ENCODE measurements around the gene COLGALT1. TPM values are rescaled to one million over a fixed set of nuclear protein-coding genes. Genes with fewer than 3 reads are reported as not detected.

The COLGALT1 gene
- total RNA-seq, 1 experiment from 2014 or later, result 79.1 TPM

GRCh38 chr19:17529239-17530158 is 25.9 kb upstream of the COLGALT1 start:
- Mint-ChIP-seq H3K9me3 (ENCODE audit: low read depth, unreplicated experiment) (peaks cover 2% of the 10 kb centered on the region), H3K27me3 (ENCODE audit: unreplicated experiment) (peaks cover 12% of the 10 kb centered on the region), H3K4me1 (ENCODE audit: low read depth, unreplicated experiment) (no peaks in the 10 kb centered on the region), H3K27ac (ENCODE audit: unreplicated experiment) (no peak overlapping the region), H3K4me3 (ENCODE audit: low read depth, unreplicated experiment) (no peak overlapping the region), H3K36me3 (ENCODE audit: insufficient read depth, unreplicated experiment) (no peaks in the 10 kb centered on the region)
- TF ChIP-seq CTCF (IDR thresholded peaks at IDR 0.05; ENCODE audit: unreplicated experiment), result no peak
- intact Hi-C loops (cut with micrococcal nuclease; ENCODE audit: unreplicated experiment), result no loop called here
- DNase-seq, result no peak
- CTCF ChIA-PET, result interaction anchor here (0.6 to 0.7 kb wide), 2 partner anchors 12 to 1054 kb away, joined by 3 to 5 read pairs; no protein-coding TSS in a partner anchor
- no TSS peak for BruUV-seq (replicated peaks)

DNA sequence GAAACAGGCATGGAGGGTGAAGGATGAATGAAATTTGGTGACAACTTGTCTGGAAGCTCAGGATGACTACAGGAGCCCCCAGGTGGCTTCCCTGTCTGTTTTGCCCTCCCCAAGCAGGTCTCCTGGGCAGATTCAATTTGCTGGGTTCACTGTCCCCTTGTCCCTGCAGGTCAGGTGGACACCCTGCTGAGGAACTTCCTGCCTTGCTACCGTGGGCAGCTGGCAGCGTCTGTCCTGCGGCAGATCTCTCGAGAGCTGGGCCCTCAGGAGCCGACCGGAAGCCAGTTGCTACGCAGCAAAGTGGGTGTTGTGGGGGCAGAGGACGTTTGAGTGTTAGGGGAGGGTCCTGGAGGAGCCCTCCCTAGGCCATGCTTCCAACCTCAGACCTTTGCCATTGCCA is 24.9 kb upstream of the COLGALT1 start:
- no peak for TF ChIP-seq CTCF (IDR thresholded peaks at IDR 0.05; ENCODE audit: unreplicated experiment)
- H3K9me3 Mint-ChIP-seq (ENCODE audit: low read depth, unreplicated experiment), result peaks cover 2% of the 10 kb centered on the region
- no peaks in the 10 kb centered on the region for H3K4me1 Mint-ChIP-seq (ENCODE audit: low read depth, unreplicated experiment)
- CTCF ChIA-PET, result interaction anchor here (0.6 kb wide), 1 partner anchor 104 kb away, joined by 7 read pairs; no protein-coding TSS in a partner anchor
- no peak overlapping the region for H3K4me3 Mint-ChIP-seq (ENCODE audit: low read depth, unreplicated experiment)
- H3K27me3 Mint-ChIP-seq (ENCODE audit: unreplicated experiment), result peaks cover 12% of the 10 kb centered on the region
- intact Hi-C loops (cut with micrococcal nuclease; ENCODE audit: unreplicated experiment), result no loop called here
- no peaks in the 10 kb centered on the region for H3K36me3 Mint-ChIP-seq (ENCODE audit: insufficient read depth, unreplicated experiment)
- DNase-seq, result no peak
- BruUV-seq (replicated peaks), result no TSS peak
- no peak overlapping the region for H3K27ac Mint-ChIP-seq (ENCODE audit: unreplicated experiment)

DNA sequence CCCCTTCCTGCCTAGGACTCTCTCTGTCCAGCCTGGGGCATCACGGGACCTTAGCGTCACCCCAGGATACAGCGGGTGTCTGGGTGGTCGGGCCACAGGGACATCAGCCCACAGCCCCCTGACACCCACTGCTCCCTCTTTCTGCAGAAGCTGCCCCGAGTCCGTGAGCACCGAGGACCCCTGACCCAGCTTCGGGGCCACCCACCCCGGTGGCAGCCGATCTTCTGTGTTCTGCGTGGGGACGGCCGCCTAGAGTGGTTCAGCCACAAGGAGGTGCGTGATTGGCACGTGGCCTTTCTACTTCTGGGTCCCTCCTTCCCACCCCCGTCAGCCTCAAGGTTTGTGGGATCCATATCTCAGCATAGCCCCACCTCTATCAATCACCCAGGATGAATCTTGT is 23.3 kb upstream of the COLGALT1 start:
- DNase-seq, result no peak
- TF ChIP-seq CTCF (IDR thresholded peaks at IDR 0.05; ENCODE audit: unreplicated experiment), result no peak
- Mint-ChIP-seq H3K4me3 (ENCODE audit: low read depth, unreplicated experiment) (no peak overlapping the region), H3K36me3 (ENCODE audit: insufficient read depth, unreplicated experiment) (no peaks in the 10 kb centered on the region), H3K27me3 (ENCODE audit: unreplicated experiment) (peaks cover 12% of the 10 kb centered on the region), H3K9me3 (ENCODE audit: low read depth, unreplicated experiment) (peaks cover 2% of the 10 kb centered on the region), H3K27ac (ENCODE audit: unreplicated experiment) (no peak overlapping the region), H3K4me1 (ENCODE audit: low read depth, unreplicated experiment) (no peaks in the 10 kb centered on the region)
- CTCF ChIA-PET, result no interaction called here
- intact Hi-C loops (cut with micrococcal nuclease; ENCODE audit: unreplicated experiment), result no loop called here
- BruUV-seq (replicated peaks), result no TSS peak

DNA sequence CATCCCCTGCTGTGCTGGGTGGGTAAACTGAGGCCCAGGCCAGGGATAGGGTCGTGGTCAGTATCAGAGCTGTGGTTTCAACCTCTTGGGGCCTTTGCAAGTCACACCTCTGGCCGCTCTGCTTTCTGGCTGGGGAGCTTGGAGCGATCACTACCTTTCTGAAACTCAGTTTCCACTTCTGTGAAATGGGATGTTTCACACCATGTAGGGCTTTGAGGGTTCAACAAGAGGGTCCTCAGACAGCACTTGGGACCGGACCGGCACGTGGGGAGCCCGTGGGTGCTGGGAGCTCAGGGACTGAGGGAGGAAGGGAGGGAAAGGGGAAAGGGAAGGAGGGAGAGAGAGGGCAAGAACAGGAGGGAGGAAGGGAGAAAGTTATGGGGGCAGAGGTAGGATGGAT is 22.9 kb upstream of the COLGALT1 start:
- intact Hi-C loops (cut with micrococcal nuclease; ENCODE audit: unreplicated experiment), result no loop called here
- BruUV-seq (replicated peaks), result no TSS peak
- H3K27me3 Mint-ChIP-seq (ENCODE audit: unreplicated experiment), result peaks cover 12% of the 10 kb centered on the region
- H3K9me3 Mint-ChIP-seq (ENCODE audit: low read depth, unreplicated experiment), result peaks cover 2% of the 10 kb centered on the region
- CTCF ChIA-PET, result no interaction called here
- TF ChIP-seq CTCF (IDR thresholded peaks at IDR 0.05; ENCODE audit: unreplicated experiment), result no peak
- DNase-seq, result no peak
- H3K4me1 Mint-ChIP-seq (ENCODE audit: low read depth, unreplicated experiment), result no peaks in the 10 kb centered on the region
- H3K27ac Mint-ChIP-seq (ENCODE audit: unreplicated experiment), result no peak overlapping the region
- no peak overlapping the region for H3K4me3 Mint-ChIP-seq (ENCODE audit: low read depth, unreplicated experiment)
- no peaks in the 10 kb centered on the region for H3K36me3 Mint-ChIP-seq (ENCODE audit: insufficient read depth, unreplicated experiment)

All from Calu3 (cell line).